Raji (cell line): ENCODE measurements around the gene WBP4.

Experiments
- POLR2A ChIP-seq: IDR thresholded peaks from 2 replicates; pipeline ENCODE4 v1.6.1; 2011; ENCODE audit warnings: low read depth, low read length, control low read depth; ENCODE audit not compliant: insufficient read depth

Gene WBP4

DNA sequence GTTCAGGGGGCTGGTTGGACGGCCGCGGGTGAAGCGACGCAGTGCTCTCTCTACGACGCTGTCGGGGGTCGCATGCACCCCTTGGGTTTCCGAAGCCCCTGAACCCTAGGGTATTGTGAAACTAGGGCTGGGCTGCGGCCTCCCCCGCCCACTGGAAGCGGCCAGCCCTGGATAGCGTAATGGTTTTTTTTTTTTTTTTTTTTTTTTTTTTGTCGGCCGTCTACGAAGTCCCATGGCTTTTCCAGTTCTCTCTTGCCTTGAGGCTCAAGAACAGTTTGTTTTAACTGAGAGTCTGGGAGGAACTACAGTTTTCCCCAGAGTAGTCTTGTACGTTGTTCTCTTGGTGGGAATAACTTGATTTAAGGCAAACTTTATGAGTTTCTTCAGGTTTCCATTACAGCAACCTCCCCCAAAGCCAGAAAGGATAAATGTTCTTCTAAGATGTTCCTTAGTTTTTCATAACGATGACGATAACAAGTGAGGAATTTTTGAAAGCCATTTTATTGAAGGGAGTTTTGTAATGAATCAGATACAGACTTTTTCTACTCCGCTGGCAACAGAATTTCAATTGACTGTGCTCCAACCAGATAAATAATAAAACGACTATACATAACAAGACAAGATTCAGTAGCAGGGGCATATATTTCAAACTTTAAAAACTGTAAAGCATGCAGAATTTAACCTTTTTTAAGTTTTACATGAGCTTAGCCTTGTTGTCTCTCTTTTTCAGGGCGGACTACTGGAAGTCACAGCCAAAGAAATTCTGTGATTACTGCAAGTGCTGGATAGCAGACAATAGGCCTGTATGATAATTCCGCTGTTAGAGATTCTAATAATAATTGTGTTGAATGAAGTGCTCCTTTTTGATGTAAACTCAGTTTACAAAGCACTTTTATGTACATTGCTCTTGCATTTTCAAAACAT lies 867 bp downstream of the WBP4 start:
- no peak for TF ChIP-seq POLR2A

- TF ChIP-seq POLR2A, result no peak
Measured at GRCh38 chr13:41064493-41064892, 3.2 kb downstream of the WBP4 start.

- no peak for TF ChIP-seq POLR2A
Measured at GRCh38 chr13:41065078-41065477, 3.8 kb downstream of the WBP4 start.

GRCh38 chr13:41074523-41074922 lies 13.2 kb downstream of the WBP4 start:
- TF ChIP-seq POLR2A, result no peak

- TF ChIP-seq POLR2A, result no peak
Measured at GRCh38 chr13:41075034-41075433, 13.7 kb downstream of the WBP4 start.

GRCh38 chr13:41075485-41075884 lies 14.2 kb downstream of the WBP4 start:
- TF ChIP-seq POLR2A, result no peak

- no peak for TF ChIP-seq POLR2A
Measured at GRCh38 chr13:41077475-41077874, 16.2 kb downstream of the WBP4 start.

GRCh38 chr13:41079725-41080124 lies 18.4 kb downstream of the WBP4 start:
- no peak for TF ChIP-seq POLR2A

DNA sequence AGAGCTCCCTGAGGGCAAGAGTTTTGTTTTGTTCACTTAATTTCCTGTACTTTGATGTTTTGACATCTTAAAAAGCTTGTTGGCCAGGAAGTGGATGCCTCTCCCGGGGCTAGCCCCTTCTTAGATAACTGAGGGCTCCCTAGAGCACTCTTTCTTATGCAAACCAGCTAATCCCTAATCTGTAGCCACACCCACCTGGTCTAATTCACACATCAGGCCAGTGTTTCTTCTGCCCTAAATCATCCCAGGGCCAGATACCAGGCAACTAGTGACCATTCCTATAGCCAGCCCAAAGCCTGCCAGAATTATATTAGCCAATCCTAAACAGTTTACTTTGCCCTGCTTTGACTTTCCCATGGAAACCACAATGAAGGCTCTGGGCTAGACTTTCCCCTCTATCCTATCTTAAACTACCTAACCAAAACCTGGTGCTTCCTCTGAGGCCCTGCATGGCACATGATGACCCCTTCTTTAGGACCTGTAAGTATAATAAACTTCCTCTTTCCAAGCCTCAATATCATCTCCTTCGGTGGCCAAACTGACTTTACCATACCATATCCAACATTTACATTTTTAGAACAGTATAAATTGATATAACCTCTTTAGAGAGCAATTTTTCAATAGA lies 24.8 kb downstream of the WBP4 start:
- TF ChIP-seq POLR2A, result no peak

DNA sequence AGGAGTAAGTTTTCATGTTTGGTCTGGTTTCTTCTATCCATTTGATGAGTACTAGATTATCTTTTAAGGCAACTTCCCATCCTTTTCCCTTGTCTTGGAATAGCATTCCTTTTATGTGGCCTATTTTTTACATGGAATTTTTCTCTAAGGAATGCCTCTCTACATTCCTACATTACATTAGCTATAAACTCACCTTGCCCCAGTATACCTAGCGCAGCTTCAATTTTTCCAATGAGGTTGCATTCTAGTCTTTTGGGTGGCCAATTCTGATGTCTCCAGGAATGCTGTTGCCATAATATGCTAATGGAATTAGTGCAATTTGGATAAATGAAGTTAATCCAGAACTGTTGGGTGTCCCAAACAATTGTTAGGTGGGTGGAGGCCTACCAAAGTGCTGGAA lies 37.5 kb downstream of the WBP4 start:
- TF ChIP-seq POLR2A, result no peak

DNA sequence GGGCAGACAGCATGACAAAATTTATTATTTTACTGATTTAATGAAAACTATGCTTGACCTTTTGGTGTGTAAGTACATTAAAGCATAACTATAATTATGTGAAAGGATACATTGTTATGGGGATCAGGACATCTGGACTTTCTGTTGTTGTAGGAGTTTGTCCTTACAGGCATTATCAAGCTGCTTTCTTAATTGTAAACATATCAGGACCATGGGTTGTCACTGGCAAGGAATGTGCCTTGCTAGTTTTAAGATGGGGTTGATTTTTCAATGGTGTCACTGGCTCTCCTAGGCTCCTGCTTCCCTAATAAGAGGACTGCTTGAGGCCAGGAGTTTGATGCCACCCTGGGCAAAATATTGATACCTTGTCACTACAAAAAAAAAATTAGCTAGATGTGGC lies 38.7 kb downstream of the WBP4 start:
- no peak for TF ChIP-seq POLR2A

DNA sequence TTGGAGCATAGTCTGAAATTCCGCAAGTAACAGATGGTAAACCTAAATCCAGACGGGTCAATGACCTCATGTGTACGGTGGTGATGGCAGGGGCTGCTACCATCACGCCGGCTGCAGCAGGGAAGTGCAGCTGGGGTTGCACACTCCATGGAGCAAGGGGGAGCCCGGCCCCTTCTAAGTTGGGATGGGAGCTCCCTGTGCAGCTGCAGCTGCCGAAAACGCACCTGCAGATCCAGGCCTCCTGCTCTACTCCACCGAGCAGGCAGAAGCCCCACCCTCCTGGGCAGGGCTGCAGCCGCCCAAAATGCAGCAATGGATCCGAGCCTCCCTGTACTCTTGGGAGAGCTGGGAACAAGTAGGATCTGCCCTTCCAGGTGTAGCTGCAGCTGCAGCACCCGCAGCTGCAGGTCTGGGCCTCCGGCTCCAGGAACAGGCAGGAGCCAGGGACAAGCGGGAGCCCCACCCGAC lies 45.8 kb downstream of the WBP4 start:
- TF ChIP-seq POLR2A, result no peak

- TF ChIP-seq POLR2A, result no peak
Measured at GRCh38 chr13:41107584-41108014, 46.3 kb downstream of the WBP4 start.

GRCh38 chr13:41111454-41111853 lies 50.1 kb downstream of the WBP4 start:
- TF ChIP-seq POLR2A, result no peak

DNA sequence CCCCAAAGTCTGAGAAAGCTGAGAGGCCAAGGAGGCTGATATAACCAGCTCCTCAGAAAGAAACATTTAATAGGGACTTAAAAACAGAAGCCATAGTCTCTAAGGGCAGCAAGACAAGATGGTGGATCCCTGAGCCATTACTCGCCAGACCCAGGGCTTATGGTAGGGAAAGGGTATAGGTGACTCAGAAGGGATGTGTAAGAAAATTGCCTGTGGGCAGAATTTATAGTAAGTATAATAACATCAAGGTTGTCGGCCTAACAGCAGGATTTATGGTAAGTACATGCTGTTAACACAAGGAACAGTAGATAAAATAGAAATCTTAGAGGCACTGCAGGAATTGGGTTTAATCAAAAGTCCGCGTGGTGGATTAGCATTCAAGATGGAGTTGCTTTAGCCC lies 56.6 kb downstream of the WBP4 start:
- TF ChIP-seq POLR2A, result no peak

GRCh38 chr13:41122838-41123237 lies 61.5 kb downstream of the WBP4 start:
- no peak for TF ChIP-seq POLR2A
